HuH-7 (cell line): Measurements from ENCODE around the gene APOC4.
A peak's percentile ranks its signal among the peaks of the same experiment; 100 is the strongest.
"Not testable (repeated sequence)": the region's sequence is repeated elsewhere in the genome, so short reads cannot be mapped to it uniquely, and the experiment has no call there.

ENCODE experiments used
- DNase-seq: peaks from one replicate; pipeline ENCODE4 v3.0.0; 2011; ENCODE audit warnings: low spot score

APOC4 gene

DNA sequence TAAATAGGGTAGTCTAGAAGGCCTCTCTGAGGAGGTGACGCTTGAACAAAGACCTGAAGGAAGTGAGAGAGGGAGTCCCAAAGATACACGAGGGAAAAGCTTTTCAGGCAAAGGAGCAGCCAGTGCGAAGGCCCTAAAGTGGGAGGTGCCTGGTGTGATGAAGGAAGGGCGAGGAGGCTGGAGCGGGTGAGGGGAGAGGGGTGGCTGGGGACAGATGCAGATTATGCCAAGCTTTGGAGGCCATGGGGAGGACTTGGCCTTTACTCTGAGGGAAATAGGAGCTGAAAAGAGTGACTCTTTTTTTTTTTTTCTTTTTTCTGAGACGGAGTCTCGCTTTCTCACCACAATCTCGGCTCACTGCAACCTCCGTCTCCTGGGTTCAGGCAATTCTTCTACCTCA lies 16.1 kb downstream of the APOC4 start:
- DNase-seq, result no peak

- DNase-seq, result no peak
These were observed 17.7 kb downstream of the APOC4 start for GRCh38 chr19:44959691-44960090.

GRCh38 chr19:44960906-44961728 lies 19.1 kb downstream of the APOC4 start:
- DNase-seq, result no peak

- DNase-seq, result no peak
These were observed 19.8 kb downstream of the APOC4 start for GRCh38 chr19:44961821-44962220.

- no peak for DNase-seq
These were observed 26.1 kb downstream of the APOC4 start for GRCh38 chr19:44968118-44968517.

DNA sequence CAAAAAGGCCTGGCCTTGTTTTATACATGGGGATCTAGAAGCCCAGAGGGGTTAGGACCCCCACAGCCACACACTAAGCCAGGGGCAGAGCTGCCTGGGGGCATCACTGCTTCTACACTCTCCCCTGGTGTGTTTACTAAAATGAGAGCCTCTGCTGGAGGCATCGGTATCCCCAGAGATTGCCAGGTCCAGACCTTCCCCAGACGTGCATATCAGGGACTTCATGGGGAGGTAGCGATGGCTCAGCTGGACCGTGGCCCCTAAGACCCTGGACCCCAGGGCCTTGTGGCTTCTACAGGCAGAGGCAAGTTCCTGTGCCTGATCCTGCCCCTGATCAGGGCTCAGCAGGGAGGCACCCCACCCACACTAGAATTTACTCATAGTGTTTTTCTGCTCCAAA lies 26.6 kb downstream of the APOC4 start:
- DNase-seq, result no peak

- no peak for DNase-seq
These were observed 27.4 kb downstream of the APOC4 start for GRCh38 chr19:44969437-44969836.

GRCh38 chr19:44971451-44971850 lies 29.4 kb downstream of the APOC4 start:
- DNase-seq, result not testable (repeated sequence)

DNA sequence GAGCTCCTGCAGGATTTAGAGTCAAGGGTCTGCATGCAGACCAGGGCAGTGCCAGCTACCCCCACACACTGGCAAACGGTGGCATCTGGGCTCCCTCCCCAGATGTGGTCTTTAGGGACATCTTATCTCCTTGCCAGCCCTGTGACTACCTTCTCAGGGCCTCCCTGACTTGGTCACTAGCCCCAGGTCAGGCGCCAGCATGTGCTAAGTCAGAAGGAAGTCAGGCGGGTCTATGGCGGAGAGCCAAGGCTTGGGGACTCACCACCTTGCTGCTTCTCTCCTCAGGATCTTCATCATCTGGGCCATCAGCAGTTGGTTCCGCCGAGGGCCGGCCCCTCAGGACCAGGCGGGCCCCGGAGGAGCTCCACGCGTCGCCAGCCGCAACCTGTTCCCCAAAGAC lies 30.8 kb downstream of the APOC4 start:
- DNase-seq, result no peak

- no peak for DNase-seq
These were observed 32.1 kb downstream of the APOC4 start for GRCh38 chr19:44973982-44974735.

- DNase-seq, result no peak
These were observed 32.8 kb downstream of the APOC4 start for GRCh38 chr19:44974857-44975256.

DNA sequence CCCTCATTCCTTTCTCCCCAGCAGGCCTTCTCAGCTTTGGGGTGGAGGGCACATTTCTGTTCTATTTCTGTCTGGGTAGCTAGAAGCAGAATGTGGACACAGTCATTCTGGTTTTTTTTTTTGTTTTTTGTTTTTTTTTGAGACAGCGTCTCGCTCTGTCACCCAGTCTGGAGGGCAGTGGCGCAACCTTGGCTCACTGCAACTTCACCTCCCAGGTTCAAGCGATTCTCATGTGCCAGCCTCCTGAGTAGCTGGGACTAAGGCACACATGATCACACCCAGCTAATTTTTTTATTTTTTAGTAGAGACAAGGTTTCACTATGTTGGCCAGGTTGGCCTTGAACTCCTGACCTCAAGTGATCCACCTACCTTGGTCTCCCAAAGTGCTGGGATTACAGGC lies 33.4 kb downstream of the APOC4 start:
- DNase-seq, result no peak

- no peak for DNase-seq
These were observed 42.0 kb downstream of the APOC4 start for GRCh38 chr19:44984005-44984404.

GRCh38 chr19:44985445-44985844 lies 43.4 kb downstream of the APOC4 start:
- DNase-seq, result no peak

GRCh38 chr19:44986389-44986788 lies 44.4 kb downstream of the APOC4 start:
- no peak for DNase-seq

GRCh38 chr19:44987148-44987675 lies 45.2 kb downstream of the APOC4 start:
- DNase-seq, result no peak

GRCh38 chr19:44988273-44988672 lies 46.2 kb downstream of the APOC4 start:
- DNase-seq, result no peak

DNA sequence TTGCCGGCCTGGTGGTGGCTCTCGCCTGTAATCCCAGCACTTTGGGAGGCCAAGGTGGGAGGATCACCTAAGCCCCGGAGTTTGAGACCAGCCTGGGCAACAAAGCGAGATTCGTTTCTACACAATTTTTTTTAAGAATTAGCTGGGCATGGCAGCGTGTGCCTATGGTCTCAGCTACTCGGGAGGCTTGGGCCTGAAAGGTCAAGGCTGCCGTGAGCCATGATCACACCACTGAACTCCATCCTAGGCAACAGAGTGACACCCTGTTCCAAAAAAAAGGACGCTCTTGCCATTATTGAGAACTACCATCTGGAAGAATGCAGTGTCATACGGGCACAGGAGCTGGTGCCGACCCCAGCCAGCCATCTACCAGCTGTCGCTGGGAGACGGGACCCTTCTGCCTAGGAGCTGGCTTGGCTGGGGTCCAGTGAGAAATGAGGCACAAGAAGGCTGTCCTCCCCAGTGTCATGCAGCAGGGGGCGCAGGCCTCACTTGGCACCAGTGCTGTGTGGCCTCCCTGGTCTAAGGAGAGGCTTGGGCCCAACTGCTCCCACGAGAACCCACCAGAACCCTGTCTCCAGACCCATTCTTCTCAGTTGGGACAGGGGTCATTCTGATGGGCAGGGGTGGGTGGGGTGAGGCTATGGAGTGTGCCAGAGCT lies 47.0 kb downstream of the APOC4 start:
- peak; percentile 87 for DNase-seq

GRCh38 chr19:44990459-44990858 lies 48.4 kb downstream of the APOC4 start:
- no peak for DNase-seq

DNA sequence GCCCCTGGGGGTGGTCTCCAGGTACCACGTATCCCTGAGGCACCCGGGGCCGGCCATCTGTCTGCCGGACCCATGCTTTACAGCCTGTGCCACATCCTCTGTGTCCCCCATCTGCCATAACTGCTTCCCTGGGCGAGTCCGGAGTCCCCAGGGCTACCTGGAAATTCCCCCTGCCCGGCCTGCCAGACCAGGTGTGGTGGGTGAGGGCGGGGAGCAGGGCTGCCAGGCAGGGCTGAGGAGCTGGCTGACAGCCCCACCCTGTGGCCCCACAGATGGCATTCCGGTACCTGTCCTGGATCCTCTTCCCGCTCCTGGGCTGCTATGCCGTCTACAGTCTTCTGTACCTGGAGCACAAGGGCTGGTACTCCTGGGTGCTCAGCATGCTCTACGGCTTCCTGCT lies 48.9 kb downstream of the APOC4 start:
- DNase-seq, result no peak

DNA sequence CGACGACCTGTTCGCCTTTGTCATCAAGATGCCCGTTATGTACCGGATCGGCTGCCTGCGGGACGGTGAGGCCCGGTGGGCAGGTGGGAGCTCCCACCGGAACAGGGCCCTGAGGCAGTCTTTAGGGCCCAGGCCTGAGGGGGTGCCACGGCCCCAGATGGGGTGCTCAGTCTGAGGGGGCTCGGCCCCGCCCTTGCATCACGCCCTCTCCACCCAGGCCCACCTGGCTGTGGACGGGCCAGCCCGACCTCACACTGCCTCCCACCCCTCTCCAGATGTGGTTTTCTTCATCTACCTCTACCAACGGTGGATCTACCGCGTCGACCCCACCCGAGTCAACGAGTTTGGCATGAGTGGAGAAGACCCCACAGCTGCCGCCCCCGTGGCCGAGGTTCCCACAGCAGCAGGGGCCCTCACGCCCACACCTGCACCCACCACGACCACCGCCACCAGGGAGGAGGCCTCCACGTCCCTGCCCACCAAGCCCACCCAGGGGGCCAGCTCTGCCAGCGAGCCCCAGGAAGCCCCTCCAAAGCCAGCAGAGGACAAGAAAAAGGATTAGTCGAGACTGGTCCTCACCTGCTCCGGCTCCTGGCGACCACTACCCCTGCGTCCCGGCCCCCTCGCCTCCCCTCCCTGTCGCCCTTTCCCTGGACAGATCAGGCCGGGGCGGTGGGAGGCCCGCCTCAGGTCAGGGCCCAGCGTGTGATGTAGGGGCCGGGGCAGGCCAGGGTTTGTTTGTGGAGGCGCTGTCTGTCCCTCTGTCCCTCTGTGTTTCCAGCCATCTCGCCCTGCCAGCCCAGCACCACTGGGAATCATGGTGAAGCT lies 50.5 kb downstream of the APOC4 start:
- DNase-seq, result no peak

DNA sequence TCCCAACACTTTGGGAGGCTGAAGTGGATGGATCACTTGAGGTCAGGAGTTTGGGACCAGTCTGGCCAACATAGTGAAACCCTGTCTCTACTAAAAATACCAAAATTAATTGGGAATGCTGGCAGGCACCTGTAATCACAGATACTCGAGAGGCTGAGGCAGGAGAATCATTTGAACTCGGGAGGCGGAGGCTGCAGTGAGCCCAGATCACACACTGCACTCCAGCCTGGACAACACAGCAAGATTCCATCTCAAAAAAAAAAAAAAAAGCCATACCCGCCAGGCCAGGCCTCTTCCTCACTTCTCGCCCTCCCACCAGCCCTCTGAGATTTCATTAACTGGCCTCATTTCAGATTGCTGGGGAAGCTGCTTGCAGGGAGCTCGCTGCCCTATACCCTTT lies 51.5 kb downstream of the APOC4 start:
- DNase-seq, result no peak
